Osteocyte (in vitro differentiated cells): Measurements from ENCODE around the gene SORL1. TPM values are rescaled to one million over a fixed set of nuclear protein-coding genes. Genes with fewer than 3 reads are reported as not detected.

Experiments used
- DNase-seq: peaks from one replicate; pipeline ENCODE4 v3.0.0; 2021; ENCODE audit warnings: mixed read lengths; ENCODE audit not compliant: unreplicated experiment; ENCODE audit errors: extremely low spot score
- H3K27ac Mint-ChIP-seq: one replicate; pipeline ENCODE4 v1.8.0; 2021; ENCODE audit warnings: mild to moderate bottlenecking, mixed read lengths; ENCODE audit not compliant: unreplicated experiment
- H3K27me3 Mint-ChIP-seq: one replicate; pipeline ENCODE4 v1.8.0; 2021; ENCODE audit warnings: mixed read lengths; ENCODE audit not compliant: unreplicated experiment
- H3K36me3 Mint-ChIP-seq: one replicate; pipeline ENCODE4 v1.8.0; 2021; ENCODE audit warnings: mixed read lengths; ENCODE audit not compliant: unreplicated experiment
- H3K4me1 Mint-ChIP-seq: one replicate; pipeline ENCODE4 v1.8.0; 2021; ENCODE audit warnings: mixed read lengths; ENCODE audit not compliant: unreplicated experiment
- H3K4me3 Mint-ChIP-seq: one replicate; pipeline ENCODE4 v1.8.0; 2021; ENCODE audit warnings: mild to moderate bottlenecking, moderate library complexity, mixed read lengths; ENCODE audit not compliant: unreplicated experiment
- H3K9me3 Mint-ChIP-seq: one replicate; pipeline ENCODE4 v1.8.0; 2021; ENCODE audit warnings: mixed read lengths; ENCODE audit not compliant: unreplicated experiment
- CTCF ChIP-seq: fragments of 200-600 bp; sonication (generic); IDR thresholded peaks from 2 replicates; pipeline ENCODE4 v1.5.0; 2021; ENCODE audit warnings: antibody characterized with exemption, mild to moderate bottlenecking, moderate library complexity
- total RNA-seq: library from RNA; stranded (reverse); gene quantifications from 2 replicates; pipeline ENCODE4 v1.2.1, GENCODE V29; 2021

SORL1 gene
- total RNA-seq, 1 donor from 2014 or later: 3.1 TPM

GRCh38 chr11:121555121-121555520, 103.0 kb downstream of the SORL1 start:
- Mint-ChIP-seq H3K27me3 (peaks cover 50% of the 10 kb centered on the region), H3K4me1 (peaks cover 9% of the 10 kb centered on the region), H3K9me3 (no peaks in the 10 kb centered on the region), H3K4me3 (no peak overlapping the region), H3K27ac (no peak overlapping the region), H3K36me3 (no peaks in the 10 kb centered on the region)
- DNase-seq: no peak
- no peak for TF ChIP-seq CTCF

GRCh38 chr11:121556937-121557336, 104.8 kb downstream of the SORL1 start:
- H3K27me3 Mint-ChIP-seq: peaks cover 40% of the 10 kb centered on the region
- DNase-seq: no peak
- H3K36me3 Mint-ChIP-seq: no peaks in the 10 kb centered on the region
- no peak overlapping the region for H3K4me3 Mint-ChIP-seq
- H3K4me1 Mint-ChIP-seq: peaks cover 9% of the 10 kb centered on the region
- no peak for TF ChIP-seq CTCF
- H3K27ac Mint-ChIP-seq: no peak overlapping the region
- H3K9me3 Mint-ChIP-seq: no peaks in the 10 kb centered on the region

- TF ChIP-seq CTCF: no peak
- DNase-seq: no peak
Measured at GRCh38 chr11:121557348-121557747, 105.2 kb downstream of the SORL1 start.

GRCh38 chr11:121559606-121560200, 107.6 kb downstream of the SORL1 start:
- peaks cover 2% of the 10 kb centered on the region for H3K4me1 Mint-ChIP-seq
- H3K4me3 Mint-ChIP-seq: no peak overlapping the region
- no peak overlapping the region for H3K27ac Mint-ChIP-seq
- TF ChIP-seq CTCF: no peak
- H3K36me3 Mint-ChIP-seq: no peaks in the 10 kb centered on the region
- no peaks in the 10 kb centered on the region for H3K9me3 Mint-ChIP-seq
- H3K27me3 Mint-ChIP-seq: peaks cover 36% of the 10 kb centered on the region
- no peak for DNase-seq

More at GRCh38 chr11:121557348-121557747, 105.2 kb downstream of the SORL1 start:
- no peak overlapping the region for H3K27ac Mint-ChIP-seq
- no peaks in the 10 kb centered on the region for H3K36me3 Mint-ChIP-seq
- peaks cover 37% of the 10 kb centered on the region for H3K27me3 Mint-ChIP-seq
- peaks cover 9% of the 10 kb centered on the region for H3K4me1 Mint-ChIP-seq
- no peaks in the 10 kb centered on the region for H3K9me3 Mint-ChIP-seq
- no peak overlapping the region for H3K4me3 Mint-ChIP-seq

GRCh38 chr11:121560236-121560635, 108.1 kb downstream of the SORL1 start:
- Mint-ChIP-seq H3K27ac (no peak overlapping the region), H3K4me3 (no peak overlapping the region), H3K27me3 (peaks cover 34% of the 10 kb centered on the region), H3K4me1 (peaks cover under 1% of the 10 kb centered on the region), H3K36me3 (no peaks in the 10 kb centered on the region), H3K9me3 (no peaks in the 10 kb centered on the region)
- TF ChIP-seq CTCF: no peak
- DNase-seq: no peak
